NCI-H1105 treated with DMSO at 0.1 percent for 48 hours (cell line): Measurements from ENCODE around the gene PAX6.

Experiments
- DNase-seq: peaks from one replicate; lab custom pipeline; 2025; lab: John Stamatoyannopoulos, UW

PAX6 gene

DNA sequence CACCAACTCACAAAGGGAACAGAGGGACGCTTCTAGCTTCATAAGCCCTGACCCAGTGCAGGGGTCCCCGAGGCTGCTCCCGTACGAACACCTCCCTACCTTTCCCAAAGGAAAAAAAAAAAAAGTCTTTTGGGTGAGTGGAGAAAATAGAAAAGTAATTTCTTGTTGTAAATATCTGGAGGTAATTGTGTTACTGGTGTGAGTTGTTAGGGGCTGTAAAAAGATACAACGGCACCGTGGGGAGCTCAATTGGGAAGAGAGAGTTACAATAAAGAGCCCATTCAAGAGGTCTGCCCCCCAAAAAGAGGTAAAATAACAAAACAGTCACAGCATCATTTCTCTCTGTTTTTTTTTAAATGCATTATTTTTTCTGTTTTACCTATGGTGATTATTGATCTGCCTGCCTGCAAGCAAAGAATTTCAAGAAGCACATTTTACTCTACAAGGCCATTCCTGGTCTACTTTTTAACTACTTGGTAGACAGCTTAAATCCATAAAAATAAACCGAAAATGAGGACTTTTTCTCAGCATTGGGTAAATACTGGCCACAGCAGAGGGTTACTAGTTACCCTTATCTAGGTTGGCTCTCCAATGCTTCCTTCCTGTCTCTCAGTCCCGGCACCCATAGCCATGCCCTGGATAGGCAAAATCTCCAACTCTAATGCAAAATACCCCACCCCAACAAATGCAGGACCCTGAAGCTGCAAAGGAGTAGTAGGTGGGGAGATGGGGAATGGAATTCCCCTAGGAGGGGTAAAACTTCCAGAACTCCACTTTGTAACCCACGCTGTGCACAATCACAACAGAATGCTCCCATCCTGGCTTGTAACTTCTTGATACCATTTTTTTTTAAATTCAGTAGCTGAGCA is 3.1 kb downstream of the PAX6 start:
- DNase-seq, result no peak

DNA sequence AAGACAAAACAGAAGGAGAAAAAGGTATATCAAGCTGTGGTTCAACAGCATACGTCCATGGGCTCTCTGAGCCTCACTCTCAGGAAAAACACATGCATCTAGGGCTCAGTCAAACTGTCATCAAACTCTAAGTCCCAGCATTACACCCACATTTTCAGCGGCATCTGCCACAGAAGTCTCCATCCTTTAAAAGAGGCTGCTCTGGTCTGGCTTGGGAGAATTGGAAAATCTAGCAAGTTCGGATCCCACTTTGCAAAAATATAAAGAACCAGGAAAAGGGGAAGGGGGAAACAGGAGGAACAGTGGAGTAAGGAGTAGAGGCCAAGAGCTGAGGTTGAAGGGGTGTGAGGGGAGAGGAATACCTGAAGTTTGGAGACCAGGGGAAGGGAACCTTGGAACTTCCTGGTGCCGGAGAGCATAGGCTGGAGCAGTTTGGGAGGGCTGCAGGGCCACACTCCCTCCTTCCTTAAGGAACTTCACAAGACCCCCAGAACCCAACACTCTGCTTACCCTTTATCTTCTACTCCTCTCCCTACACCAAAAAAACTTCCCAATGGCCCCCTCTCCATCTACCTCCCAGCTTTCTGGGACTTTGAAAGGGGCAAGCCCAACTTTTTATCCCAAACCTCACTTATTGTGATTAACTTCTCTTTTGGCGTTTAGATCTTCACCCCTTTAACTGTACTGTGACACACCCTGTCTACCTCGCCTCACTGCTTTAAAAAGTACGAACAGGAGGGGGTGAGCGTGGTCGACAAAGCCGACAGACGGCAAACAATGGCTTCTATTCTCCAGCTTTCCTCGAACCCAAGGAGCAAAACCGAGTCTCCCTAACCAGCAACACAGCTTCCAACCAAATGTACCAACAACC is 4.0 kb downstream of the PAX6 start:
- DNase-seq, result no peak

DNA sequence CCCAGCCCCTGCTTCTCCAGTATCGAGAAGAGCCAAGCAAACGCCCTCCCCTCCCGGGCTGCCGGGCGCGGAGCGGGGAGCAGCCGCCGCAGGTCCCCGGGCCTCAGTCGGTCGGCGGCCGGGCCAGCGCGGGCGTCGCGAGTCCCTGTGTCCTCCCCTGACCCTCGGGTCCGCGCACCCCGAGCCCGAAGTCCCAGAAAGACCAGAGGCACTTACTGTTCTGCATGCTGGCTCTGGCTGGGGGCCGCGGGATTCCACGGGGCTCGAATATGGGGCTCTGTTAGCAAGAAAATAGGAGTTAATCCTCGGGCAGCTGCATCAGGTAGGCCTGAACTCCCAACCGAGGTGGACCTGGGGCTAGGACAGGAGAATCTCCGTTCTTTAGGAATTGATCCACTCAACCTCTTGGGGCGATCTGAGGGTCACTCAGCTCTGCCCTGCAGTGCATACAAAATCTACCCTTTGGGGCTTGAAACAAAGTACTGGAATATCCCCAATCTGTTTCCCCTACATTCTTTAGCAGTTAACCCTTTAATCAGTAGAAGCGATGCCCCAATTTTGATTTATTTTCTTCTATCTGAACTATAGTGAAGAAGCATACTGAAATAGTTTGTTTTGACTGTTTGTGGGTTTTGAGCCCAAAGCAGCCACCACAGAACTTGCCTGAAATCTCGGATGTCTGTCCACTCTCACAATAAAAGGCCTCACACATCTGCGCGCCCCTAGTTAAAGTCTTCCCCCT is 4.8 kb downstream of the PAX6 start:
- DNase-seq, result no peak

DNA sequence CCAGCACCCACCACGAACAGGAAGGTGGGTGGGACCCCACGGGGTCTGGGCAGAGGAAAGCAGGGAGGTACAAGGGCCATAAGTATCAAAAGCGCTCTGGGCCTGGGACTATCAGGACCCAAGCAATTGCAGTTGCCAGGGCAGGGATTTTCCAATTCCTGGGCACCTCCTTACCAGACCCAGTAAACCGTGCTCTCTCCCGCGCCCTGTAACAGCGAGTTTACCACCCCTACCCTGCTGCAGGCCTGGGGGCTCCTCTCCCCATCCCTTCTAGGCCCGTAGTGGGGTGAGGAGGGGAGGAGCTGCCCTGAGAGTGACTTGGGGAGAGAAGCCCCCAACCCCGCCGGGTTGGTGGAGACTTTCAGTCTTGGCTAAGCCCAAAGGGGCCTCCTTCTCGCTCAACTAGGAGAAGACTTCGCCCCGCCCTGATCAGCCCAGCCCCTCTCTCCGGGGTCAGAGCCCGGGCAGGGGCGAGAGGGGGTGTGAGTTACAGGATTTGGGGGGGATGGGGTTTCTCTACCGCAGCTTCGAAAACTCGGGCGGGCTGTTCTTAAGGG is 5.4 kb downstream of the PAX6 start:
- DNase-seq, result no peak

DNA sequence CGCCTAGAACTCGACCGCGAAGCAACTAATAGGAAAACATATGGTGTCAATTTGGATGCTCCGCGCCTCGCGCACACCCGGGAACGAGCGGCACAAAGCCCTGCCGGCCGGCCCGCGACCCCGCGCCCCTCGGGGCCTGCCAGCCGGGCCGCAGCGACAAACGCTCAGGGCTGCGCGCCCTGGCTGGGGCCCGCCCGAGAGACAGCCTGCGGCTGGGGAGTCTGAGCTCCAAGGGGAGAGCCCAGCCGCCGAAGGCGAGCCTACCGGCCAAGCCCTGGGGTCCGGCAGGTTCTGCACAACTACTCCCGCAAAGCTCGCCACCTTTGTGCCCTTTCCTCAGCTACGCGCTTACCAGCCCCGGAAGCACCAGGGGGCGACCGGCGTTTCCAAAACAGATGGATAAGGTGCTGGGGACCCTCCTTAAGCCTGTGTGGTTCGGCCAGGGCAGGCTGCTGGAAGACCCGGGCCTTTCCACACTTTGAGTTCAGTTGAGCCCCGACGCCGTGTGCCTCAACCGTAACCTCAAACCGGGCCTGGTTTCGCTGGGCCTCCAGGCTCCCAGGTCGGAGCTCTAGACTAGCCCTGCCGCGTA is 6.0 kb downstream of the PAX6 start:
- no peak for DNase-seq

DNA sequence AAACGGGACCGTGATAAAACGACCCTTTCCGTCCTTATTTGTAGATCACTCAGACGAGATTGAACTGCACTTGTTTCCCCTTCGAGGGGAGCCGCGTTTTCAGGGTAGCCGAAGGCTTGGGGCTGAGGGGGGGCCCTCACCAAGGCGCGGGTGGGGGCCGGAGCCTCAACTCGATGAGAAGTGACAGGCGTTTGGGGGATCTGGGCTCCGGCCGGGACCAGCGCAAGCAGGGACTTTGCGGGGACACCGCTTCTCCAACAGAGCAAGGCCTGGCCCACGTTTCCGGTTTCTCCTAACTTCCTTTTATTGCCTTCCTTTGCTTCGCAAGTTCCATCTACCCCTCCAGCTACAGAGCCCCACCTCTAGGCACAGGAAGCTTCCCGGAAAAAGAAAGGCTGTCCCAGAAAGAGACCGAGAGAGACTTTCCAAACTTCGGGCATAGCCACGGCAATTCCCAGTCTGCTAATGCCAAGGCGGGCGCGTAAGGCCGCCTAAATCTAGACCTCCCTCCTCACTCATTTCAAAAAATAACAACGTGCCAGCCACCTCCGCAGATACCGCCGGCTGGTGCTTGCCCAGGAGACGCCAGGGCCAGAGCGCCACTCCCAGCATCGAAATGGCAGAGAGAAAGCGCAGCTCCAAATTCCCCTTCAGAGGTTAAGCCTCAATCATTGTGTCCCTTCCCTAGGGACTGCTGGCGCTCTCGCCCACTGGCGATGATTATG is 6.6 kb downstream of the PAX6 start:
- no peak for DNase-seq

DNA sequence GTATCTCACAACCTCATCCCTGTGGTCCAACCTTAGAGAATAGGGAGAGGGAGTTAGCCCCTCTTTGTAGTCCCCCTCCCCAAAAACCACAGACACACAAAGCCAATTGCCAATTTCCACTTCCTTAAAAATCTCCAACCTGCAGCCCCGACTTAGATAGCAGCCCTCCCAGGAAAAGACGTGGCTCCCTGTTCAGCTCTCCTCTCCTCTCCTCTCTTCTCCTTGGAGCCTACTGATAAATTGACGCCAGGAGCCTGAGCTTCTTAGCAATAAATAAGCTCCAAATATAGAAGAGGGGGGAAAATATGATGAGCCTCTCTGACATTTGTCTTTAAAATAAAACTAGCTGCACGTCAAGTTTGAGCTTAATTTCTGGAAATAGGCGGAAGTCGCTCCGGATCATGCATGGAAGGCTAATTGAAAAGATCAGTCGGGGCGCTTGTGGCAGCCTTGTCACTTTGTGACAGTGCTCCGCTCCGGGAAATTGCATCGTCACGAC is 7.3 kb downstream of the PAX6 start:
- no peak for DNase-seq

DNA sequence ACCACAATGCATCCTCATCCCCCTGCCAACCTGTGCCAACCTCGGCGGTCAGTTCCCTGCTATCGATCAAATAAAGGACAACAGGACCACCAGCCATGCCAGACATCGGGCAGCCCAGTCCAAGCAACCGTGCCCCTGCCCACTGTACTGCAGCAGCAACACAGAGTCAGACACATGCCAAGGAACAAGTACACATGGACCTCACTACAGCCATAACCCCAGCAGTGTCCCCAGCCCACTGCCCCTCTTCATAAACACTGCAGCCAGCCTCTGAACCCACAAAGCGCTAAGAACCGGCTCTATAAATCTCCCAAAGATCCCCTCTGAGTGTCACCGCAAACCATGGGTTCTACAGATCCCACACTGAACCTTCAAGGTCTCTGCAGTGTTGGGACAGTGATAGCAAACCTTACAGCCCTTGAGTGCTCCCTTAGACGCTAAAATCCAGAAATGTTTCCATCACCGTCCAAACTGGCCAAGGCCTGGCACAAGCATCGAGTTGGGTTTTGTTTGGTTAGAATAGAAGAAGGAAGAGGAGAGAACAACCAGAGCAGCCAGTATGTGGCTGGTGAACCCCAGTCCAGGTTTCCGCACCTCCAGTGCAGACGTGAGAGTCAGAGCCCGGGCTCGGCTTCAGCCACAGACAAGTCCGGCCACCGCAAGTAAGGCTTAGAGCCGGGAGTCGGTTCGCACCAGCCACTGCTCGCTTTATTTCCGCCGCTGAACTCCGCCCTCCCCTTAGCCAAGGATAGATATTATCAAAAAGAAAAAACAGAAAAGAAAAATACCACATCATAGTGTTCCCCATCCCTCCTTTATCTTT is 7.9 kb downstream of the PAX6 start:
- no peak for DNase-seq

DNA sequence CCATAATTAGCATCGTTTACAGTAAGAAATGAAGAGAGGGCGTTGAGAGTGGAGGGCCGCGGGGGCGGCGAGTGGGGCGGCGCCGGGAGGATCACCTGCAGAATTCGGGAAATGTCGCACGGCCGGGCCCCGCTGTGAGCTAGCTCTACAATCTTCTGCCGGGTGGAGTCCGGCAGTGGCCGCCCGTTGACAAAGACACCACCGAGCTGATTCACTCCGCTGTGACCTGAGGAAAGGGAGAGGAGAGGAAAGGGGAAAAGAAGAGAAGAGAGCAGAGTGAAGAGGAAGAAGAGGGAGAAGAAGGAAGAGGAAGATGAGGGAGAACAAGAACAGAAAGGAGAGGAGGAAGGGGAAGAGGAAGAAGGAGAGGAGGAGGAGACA is 8.5 kb downstream of the PAX6 start:
- no peak for DNase-seq

DNA sequence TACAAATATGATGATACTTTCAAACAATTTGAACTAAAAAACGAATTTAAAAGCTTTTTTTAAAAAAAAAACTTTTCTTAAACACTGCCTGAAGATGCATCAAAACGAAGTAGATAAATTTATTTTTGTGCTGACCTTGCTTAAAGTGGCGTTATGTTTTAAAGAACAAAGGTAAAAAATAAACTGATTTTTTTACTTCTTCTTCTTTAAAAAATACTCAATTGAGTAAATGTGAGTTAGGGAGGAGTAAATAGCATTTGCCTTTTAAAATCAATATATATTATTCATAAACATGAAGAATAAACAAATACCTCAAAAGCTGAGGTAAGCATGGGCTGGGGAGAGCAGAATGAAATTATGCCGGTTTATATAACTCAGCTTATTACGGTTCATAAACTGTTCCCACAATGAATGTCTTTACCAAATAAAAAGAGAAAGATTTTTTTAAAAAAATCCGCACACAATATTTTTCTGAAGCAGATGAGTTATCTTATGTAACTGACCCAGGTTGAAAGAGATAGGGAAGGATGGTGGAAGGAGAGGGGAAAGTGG is 9.0 kb downstream of the PAX6 start:
- DNase-seq, result no peak

DNA sequence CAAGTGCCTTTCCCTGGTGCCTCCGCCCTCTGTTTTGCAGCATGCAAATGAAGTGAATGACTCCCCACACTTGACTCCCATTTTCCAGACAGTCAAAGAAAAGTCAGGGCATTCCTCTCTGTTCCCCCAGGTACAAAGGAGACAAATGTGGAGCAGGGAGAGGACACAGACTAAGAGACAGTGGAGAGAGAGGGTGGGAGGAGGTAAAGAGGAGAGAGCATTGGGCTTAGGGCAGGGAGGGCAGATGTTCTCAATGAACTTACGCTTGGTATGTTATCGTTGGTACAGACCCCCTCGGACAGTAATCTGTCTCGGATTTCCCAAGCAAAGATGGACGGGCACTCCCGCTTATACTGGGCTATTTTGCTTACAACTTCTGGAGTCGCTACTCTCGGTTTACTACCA is 9.8 kb downstream of the PAX6 start:
- no peak for DNase-seq

DNA sequence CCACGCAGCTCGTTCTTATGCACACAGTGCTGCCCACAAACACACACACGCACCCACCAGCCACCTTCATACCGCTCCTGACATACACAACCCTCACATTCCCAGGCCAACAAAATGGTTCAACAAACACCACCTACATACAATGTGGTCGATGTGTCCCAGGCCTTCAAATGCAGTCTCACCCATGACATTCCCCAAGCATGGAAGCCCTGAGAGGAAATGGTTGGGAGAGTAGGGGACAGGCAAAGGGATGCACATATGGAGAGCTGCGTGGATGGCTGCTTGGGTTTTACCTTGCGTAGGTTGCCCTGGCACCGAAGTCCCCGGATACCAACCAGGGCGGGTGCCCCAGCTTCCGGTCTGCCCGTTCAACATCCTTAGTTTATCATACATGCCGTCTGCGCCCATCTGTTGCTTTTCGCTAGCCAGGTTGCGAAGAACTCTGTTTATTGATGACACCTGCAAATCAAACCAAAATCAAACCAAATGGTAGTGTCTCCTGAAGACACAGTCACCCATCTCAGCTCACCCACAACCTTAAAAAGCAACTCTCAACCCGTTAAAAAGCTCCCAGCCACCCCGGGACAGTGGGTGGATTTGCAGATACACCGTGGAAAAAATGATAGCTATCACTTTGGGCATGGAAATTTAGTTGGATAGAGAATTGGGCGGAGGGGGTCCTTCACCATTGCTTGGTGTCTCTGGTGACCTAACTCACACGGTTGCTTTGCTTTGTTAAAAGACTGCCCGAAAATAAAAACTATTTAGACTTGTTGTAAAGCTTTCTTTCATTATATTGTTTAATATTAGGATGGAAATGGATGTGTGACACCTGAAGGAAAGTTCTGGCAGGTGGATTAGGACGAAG is 10.5 kb downstream of the PAX6 start:
- DNase-seq, result no peak

DNA sequence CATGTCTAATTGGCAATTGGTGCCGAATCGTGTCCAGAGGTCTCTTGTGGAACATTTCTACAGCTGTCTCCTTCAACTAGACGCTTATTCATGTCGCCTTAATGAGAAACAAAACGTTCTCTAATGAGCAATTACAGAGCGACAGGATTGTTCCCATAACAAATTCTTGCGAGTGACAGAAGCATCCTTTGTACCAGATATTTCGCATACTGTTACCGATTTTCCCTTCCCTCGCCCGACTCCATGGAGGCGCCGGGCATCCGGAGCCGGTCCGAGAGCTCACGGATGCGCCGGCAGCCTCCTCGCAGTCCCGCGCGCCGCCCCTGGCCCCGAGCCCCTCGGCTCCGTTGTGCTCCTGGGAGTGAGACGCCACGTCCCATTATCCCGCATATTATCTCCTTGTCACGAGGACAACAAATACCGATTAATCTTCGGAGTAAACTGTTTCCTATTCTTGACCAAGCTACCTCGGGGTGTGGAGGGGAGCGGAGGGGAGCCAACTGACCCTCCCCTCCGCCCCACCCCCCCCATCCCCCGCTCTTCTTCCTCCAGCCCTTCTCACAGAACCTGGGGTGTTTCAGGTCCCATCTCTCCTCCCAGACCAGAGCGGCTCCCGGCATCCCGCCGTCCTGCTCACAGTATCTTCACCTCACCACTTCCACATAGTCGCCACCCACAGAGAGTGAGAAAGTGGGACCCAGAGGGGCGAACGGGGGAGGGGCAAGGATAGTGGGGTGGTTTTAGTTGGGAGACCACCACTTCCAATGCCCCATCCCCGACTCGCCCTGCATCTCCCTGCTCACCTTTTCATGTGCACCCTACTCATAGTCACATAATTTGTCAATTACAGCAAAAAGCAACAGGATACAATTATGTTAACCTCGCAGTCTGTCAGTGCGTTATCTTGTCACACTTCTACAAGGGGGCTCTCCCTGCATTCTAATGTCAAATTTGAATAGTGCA is 11.4 kb downstream of the PAX6 start:
- DNase-seq, result no peak

DNA sequence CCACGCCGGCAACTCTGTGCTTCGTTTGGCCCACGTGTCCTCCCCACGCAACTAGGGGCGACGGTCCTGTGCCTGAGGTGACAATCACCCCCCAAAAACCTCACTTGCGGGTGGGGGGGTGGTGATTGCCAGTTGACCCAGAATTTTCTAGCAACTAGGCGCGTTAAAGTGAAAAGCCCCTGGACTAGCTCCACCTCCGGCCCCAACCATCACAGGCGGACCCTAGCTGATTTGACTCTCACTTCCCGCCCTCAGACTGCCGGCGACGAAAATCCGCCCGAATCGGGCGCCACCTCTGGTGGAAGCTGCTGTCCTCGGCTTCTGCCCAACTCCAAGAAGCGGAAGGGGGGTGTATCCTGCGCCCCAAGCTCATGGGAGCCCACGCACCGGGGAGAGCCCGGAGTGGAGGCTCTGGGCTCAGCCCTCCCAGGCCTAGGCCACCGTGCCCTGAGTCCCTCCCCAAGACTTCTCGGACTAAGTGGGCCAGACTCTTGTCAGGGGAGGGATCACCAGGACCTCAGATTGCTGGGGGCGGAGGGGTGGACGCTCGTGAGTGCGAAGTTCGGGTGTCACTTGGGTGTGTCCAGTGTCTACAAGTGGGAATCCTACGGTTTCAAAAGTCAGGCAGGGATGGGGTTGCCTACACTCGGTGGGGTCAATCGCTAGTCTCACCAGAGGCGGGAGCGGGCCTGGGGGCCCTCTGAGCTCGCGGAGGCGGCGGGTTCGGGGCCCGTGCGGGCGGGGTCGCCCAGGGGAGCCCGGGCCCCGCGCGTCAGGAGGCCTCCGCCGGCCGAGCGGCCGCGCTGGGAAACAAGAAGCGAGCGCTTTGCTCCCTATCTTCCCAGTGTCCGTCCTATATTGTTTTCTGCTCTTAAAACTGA is 12.3 kb downstream of the PAX6 start:
- no peak for DNase-seq

DNA sequence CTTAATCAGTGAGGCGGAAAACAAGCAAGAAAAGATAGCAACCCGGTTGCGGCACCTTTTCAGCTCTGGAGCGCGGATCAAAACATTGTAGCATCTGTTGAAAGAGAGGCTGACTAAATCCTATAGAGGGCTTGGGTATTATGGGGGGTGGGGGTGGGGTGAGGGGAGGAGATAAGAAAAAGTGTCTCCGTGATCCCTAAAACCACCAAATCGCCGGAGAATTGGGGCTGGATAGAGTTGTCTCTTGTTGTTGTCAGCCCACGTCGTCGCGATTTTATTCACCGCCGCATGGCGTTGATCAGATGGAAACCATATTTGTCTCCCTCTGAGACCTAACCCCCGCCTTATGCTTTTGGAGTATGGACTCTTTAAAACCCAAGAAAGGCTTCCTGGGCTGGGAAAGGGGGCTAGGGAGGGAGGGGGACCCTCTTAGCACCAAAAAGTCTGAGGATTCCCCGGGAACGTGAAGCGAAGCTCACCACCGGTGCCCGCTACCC is 13.0 kb downstream of the PAX6 start:
- no peak for DNase-seq
